NCI-H2227 (cell line): Measurements from ENCODE around the gene DENND4A.

Experiments
- DNase-seq: peaks from one replicate; lab custom pipeline; 2025; ENCODE audit not compliant: unreplicated experiment; lab: John Stamatoyannopoulos, UW

The DENND4A gene

DNA sequence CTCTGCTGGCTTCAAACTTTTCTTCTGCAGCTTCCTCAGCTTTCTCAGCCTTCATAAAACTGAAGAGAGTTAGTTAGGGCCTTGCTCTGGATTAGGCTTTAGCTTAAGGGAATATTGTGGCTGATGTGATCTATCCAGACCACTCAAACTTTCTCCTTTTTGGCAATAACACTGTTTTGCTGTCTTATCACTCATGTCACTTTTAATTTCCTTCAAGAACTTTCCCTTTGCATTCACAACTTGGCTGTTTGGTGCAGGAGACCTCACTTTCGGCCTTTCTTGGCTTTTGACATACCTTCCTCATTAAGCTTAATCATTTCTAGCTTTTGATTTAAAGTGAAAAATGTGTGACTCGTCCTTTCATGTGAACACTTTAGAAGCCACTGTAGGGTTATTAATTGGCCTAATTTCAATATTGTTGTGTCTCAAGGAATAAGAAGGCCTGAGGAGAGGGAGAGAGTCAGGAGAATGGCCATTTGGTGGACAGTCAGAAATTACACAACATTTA, 109.6 kb downstream of the DENND4A start:
- no peak for DNase-seq

DNA sequence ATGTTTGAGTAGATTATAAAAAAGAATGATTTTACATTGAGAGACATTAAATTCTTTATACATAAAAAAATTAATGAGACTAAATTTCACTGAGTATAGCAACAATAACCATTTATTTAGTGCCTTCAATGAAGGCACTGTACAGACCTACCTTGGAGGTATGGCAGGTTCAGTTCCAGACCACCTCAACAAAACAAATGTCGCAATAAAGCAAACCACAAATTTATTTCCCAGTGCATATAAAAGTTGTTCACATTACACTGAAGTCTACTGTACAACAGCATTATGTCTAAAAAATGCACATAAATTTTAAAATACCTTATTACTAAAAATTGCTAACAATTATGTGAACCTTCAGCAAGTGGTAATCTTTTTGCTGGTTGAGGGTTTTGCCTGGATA, 111.5 kb downstream of the DENND4A start:
- DNase-seq, result no peak

DNA sequence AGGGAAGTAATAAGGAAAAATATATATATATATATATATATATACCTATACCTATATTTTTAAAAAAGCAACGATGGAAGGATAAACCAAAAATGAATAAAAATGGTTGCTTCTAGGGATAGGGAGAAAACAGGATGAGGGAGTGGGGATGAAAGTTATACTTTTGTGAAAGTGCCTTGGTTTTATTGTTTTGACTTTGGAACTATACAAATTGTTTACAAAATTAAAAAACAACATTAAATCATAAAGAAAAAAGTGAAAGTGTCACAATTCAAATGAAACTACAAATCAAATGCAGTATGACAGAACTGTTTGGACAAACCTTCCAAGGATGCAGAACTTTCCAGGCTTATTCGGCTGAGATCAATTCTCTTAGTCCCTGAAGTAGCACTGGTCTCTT, 116.0 kb downstream of the DENND4A start:
- no peak for DNase-seq

DNA sequence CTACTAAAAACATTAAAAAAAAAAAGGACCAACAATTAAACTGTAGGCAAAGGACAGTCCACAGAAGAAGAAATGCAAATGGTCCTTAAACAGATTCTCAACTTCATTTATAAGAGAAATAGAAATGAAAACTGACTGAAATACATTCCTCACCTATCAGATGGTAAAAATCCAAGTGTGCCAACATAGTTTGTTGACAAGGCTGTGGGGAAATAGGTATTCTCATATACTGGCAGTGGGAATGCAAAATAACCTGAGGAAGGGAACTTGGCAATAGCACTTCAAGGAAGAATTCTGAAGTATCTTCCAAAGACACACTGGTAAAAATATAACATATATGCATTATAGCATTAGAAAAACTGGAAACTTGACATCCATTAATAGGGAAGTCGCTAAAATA, 116.5 kb downstream of the DENND4A start:
- DNase-seq, result no peak

DNA sequence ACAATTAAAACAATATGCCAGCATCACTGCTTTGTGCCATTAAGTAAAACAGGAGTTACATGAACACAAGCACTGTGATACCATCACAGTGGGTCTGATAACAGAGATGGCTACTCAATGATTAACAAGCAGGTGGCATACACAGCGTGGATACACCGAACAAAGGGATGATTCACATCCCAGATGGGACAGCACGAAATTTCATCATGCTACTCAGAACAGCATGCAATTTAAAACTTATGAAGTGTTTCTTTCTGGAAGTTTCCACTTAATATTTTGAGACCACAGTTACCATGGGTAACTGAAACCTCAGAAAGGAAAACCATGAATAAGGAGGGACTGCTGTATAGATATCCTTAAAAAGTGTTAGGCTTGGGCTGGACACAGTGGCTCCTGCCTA, 125.8 kb downstream of the DENND4A start:
- DNase-seq, result no peak

DNA sequence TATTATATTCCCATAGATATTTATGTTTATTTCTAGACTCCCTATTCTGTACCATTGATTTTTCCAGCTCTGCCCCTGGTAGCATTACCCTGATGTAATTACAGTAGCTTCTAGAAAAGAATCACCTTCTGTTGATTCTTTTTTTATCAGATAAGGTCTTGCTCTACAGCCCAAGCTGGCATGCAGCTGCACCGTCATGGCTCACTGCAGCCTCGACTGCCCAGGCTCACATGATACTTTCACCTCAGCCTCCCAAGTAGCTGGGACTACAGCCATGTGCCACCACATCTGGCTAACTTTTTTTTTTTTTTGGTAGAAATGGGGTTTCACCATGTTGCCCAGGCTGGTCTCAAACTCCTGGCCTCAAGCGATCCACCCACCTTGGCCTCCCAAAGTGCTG, 128.6 kb downstream of the DENND4A start:
- DNase-seq, result no peak

DNA sequence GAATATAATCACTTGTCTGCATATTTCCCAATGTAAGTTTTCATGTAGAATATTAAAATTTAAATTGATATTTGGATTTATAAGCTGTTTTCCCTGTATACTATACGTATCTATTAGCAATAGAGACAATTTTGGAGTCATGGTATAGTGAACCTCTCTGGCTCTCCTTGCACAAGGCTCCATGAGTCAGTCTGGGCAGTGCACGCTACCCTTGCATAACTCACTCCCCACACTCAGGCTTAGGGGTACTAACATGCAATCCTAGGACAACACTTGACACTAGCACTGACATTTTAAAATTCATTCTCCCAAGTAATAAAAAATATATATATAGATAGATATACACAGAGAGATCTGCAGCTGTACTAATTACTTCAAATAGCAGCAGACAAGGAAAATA, 131.2 kb downstream of the DENND4A start:
- DNase-seq, result no peak

DNA sequence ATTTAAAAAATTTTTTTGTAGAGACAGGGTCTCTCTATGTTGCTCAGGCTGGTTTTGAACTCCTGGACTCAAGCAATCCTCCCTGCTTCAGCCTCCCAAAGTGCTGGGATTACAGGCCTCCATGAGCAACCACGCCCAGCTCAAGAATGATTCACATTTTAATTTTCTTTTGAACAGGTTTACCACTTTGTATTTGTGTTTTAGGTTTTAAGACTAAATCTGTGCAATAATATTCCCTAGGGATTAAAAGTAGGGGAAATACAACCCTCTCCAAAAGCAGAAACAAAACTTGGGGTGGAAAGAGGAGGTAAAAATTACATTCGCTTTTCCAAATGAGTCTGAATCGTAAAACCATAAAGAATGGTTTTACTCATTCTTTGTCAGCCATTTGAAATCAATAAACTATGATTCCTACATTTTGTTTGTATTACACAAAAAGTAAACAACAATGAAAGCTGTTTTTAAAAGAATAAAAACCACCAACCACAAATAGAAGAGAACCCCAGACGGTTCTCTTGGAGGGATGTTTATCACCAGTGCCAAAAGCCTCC, 132.5 kb downstream of the DENND4A start:
- DNase-seq, result no peak

DNA sequence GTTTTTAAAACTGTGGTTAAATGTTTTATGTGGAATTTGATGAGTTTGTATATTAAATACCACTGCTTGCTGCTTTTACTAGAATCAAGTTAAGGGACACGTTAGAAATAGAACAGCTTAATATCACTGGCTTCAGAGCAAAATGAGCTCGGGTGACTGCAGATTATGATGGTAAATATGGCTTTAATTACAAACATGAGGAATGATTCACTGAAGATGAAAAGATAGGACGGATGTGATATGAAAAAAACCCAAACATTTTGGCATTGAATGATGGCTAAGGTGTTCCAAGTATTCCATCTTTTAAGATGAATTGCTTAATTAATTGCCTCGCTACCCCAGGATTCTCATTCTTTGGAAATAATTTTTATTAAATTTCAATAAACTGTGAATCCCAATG, 136.6 kb downstream of the DENND4A start:
- DNase-seq, result no peak

DNA sequence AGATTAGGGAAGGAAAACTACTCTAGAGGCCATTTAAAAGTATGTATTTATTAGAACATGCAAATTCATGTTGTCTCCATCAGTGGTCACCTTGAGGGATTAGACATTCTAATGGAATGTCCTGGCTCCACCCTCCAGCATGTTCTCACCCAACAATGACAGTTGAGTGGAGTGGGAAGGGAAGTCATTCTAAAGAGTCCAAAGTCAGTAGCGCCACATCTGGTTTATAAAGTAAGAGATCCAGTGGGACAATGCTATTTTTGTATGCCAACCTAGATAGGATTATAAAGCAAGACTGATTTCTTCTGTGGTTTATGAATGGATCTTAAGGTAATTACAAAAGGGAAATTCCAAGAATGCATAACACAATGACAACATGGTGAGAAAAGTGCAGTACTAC, 137.1 kb downstream of the DENND4A start:
- DNase-seq, result no peak

DNA sequence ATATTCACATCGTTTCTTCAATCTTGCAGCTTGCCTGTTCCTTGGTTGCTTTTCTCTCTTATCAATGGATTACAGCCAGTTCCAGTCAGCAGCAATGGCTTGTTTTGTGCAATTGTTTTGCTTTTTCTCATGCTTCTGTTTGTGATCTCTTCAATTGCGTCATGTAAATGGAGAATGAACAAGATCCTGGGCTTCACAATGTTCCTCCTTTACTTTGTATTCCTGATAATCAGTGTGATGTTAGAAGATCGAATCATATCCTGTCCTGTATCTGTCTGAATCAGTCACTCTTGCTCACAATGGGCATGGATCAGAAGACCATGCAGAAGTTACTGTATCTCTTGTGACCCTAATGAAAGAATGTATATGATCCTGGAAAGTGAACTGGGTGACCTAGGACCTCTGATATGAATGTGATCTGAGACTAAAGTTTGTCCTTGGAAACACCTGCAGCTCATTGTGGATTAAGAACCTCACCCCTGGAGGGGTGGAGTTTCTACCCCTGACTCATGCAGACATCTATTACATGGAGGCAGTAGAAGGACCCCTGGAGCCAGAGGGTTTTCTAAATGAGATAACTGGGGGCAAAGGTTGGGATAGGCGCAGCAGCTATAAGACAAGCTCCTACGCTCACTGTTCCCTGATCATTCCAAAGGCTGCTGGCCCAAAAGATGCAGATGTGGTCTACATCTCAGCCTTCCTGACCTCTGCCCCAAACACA, 138.1 kb downstream of the DENND4A start:
- DNase-seq, result no peak

DNA sequence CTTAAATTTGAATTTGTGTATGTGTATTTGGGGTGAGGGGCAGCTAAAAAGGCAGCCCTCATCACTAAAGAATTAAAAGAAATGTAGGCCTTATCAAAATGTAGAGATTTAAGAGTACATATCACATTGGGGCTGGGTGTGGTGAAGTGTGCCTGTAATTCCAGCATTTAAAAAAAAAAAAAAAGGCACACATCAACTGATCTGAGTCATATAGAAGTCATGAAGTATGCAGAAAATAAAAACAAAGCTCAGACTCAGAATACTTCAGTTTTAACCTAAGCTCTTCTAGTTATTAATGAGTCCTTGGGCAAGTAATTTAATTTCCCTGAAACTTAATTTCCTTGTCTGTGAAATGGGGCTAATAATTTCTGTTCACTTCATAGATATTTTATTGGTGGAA, 138.8 kb downstream of the DENND4A start:
- no peak for DNase-seq

DNA sequence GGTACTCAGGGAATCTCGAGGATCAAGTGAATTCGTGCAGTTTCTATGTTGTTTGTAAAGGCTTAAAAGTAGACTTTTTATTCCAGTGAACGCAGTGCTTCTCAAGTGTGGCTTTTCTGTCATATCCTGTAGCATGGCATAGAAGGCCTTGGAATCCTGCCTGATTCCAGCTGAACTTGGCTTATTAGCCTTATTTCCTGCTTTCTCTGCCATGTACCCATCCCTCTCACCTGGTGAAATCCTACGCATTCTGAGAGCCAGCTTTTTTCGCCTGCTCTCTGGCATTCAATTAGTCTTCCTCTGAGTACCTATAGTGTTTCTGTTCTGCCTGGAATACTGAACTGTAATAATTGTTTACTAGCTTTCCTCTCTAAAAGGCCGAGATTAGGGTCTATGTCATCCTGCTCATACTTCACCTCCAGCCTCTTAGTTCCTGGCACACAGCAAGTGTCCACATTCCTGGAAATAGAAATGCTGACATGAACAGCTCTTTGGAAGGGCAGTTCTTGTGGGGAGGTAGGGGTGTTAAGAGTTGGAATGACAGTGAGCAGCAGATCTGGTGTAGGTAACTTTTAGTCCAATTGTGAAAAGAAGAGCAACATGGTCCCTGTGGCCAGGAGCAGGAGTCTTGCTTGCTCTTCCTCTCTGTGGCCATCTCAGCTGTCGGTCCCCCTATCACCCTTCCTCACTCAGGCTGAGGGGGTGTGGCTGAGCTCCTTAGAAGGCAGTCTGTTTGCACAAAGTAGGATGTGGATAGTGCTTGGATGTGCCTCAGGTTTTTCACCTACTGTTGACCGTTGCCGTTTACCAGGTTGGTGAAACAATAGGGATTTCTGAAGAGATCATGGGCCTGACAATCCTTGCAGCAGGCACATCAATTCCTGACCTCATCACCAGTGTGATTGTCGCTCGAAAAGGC, 140.0 kb downstream of the DENND4A start:
- no peak for DNase-seq

DNA sequence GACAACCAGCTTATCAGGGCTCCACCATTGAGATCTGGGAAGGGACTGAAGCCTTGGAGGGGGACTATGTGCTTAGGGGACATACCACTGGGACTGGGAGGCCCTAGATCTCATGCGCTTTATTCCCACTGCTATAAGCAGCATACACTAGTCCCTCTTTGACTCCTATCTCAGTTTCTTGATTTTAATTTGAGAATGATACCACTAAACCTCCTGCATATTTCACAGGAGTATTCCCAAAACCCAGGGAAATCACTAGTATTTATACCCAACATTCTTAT, 141.1 kb downstream of the DENND4A start:
- DNase-seq, result no peak

DNA sequence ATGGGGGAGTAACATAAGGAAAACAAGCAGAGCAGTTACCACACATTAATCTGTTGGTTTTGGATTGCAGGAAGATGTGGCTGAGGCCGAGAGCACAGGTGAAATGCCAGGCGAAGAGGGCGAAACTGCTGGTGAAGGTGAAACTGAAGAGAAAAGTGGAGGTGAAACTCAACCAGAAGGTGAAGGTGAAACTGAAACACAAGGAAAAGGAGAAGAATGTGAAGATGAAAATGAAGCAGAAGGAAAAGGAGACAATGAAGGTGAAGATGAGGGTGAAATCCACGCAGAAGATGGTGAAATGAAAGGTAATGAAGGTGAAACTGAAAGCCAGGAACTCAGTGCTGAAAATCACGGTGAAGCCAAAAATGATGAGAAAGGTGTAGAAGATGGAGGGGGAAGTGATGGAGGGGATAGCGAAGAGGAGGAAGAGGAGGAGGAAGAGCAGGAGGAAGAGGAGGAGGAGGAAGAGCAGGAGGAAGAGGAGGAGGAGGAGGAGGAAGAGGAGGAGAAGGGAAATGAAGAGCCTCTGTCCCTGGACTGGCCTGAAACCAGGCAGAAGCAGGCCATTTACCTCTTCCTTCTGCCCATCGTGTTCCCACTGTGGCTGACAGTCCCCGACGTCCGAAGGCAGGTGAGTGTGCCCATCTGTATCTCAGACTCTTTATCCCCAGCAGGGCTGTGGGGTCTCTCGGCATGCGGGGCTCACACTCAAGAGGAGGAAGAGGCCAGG, 141.6 kb downstream of the DENND4A start:
- no peak for DNase-seq

DNA sequence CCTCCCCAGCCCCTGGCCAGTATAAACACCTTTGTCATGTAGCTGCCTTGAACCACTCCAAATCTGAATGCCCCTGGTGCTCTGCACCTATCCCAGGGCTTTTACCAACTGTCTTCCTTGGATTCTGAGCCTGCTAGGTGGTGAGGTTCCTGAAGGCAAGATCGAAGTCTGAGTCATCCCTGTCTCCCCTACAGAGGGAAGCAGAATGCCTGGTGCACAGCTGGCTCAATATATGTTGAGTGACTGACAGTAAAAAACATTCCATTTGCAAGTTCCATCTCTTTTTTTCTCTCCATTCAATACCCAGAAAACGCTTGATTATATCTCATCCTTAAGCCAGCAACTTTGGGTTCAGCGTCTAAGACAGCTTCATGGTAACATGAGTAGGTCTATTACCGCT, 145.6 kb downstream of the DENND4A start:
- no peak for DNase-seq

DNA sequence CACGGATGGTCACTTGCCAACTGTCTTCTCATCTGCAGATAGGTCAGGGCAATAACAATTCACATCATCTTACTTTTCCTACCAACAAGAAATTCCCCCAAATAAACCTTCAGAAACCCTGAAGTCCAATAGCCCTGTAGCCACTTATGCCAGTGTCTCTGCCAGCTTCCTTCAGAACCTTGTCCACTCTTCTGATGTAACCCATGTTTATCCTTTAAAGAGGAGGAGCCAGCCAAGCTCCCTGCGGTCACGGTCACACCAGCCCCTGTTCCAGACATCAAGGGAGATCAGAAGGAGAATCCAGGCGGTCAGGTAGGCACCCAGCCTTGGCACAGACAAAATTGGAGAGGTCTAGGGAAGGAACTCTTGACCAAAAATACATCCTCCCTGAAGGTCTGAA, 146.7 kb downstream of the DENND4A start:
- no peak for DNase-seq

DNA sequence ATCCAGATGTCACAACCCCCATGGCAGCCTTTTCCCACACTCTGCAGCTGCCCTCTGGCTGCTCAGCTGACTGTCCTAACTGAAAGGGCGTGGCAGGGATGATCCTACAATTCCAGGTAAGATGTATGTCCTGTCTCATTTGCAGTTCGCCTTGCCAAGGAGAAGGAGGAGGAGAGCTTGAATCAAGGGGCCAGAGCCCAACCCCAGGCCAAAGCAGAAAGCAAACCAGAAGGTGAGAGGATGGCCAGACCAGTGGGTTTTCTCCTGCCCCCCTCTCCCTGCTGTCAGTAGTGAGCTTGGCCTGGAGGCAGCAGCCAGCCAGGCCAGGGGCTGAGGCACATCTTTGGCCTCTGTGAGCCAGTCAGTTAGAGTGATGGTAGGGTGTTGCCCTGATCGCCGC, 147.8 kb downstream of the DENND4A start:
- no peak for DNase-seq

DNA sequence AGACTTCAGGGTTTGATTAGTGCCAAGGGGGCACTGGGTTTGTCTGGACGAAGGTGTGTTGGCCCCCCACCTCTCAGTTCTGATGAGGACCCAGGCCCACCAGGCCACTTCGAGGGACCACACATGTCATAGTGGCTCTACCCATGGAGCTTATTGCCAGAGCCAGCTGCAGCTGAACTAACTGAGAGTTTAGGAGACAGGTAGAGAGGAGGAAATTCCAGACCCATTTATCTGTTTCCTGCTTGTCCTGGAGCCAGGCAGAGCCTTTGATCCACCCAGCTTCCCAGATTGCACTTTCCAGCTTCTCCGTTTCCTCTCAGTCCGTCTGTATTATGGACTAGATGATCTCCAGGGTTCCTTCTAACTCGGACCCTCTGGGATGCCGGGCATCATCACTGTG, 149.5 kb downstream of the DENND4A start:
- DNase-seq, result no peak

DNA sequence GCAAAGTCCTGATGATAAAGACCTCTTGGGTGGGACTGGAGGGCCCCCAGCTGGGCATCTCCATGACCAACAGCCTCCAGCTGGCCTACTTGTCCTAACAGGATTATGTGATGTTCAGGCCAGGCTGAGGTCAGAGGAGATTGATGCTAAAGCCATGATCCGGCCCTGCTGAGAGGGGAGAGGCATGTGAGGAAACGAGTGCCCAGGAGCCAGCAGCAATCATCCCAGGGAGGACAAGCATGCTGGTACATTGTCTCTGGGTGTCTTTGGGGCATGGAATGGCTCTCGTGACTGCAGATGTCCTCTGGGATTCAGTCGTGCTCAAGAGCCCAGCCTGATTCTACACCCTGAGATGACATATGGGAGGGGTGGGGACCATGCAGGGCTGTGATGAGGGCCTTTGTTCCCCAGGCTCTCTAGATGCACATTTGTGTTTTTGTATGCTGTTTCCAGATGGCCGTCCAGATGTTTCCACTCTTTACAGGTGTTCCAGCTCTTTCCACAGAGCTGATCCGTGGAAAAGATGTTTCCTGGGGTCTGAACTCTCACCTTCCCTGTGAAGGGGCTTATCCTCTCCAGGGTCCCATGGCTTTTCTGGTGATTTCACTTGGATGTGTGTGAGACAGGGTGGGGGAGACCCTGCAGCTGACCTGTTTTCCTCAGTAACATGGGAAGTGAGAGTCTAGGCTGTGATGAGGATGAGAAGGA, 150.2 kb downstream of the DENND4A start:
- DNase-seq, result no peak

DNA sequence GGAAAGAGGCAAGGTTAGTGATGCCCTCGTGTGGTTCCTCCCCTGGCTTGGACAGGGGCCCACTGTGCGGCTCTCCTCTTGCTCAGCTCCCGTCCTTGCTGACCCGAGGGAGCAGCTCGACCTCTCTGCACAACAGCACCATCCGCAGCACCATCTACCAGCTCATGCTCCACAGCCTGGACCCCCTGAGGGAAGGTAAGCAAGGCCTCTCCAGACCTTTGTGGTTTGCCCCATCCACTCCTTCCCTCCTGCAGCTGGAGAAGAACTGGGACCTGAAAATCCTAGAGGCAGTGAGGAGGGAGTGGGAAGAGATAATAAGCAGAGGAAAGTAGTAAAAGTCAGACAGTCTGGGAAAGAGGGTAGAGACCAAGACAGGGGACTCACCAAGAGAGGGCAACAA, 152.6 kb downstream of the DENND4A start:
- DNase-seq, result no peak
